ENCODE results near the gene CARD10. TPM values are rescaled to one million over a fixed set of nuclear protein-coding genes. Genes with fewer than 3 reads are reported as not detected.
"Not testable (repeated sequence)": the region's sequence is repeated elsewhere in the genome, so short reads cannot be mapped to it uniquely, and the experiment has no call there.

CARD10 gene
- total RNA-seq, 1 experiment from 2014 or later = 17.5 TPM

DNA sequence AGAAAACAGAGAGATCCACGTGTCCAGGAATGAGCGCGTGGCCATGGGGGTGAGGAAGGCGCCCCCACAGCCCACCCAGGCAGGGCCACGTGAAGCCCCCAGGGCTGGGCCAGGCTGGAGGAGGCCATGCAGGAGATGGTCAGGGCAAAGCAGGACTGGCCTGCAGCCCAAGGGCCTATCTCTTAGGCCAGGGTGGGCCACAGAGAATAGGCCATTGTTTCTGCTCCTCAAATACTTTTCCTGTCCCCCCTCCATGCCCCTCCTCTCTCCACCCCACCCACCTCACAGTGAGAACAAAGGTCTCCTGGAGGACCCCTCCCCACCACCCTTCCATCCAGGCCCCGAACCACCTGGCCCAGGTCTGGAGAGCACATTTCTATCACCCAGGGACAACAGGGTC is 32.8 kb upstream of the CARD10 start (continued):
- TF ChIP-seq, protein P1, sequence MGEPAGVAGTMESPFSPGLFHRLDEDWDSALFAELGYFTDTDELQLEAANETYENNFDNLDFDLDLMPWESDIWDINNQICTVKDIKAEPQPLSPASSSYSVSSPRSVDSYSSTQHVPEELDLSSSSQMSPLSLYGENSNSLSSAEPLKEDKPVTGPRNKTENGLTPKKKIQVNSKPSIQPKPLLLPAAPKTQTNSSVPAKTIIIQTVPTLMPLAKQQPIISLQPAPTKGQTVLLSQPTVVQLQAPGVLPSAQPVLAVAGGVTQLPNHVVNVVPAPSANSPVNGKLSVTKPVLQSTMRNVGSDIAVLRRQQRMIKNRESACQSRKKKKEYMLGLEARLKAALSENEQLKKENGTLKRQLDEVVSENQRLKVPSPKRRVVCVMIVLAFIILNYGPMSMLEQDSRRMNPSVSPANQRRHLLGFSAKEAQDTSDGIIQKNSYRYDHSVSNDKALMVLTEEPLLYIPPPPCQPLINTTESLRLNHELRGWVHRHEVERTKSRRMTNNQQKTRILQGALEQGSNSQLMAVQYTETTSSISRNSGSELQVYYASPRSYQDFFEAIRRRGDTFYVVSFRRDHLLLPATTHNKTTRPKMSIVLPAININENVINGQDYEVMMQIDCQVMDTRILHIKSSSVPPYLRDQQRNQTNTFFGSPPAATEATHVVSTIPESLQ (CRISPR knock-in tag; IDR thresholded peaks at IDR 0.05) = no peak
- TF ChIP-seq ZNF138 (CRISPR knock-in tag; conservative IDR thresholded peaks at IDR 0.05) (no peak), ZBTB21 (CRISPR knock-in tag; IDR thresholded peaks at IDR 0.05; ENCODE audit: borderline replicate concordance) (no peak), ZNF396 (CRISPR knock-in tag; IDR thresholded peaks at IDR 0.05; ENCODE audit: borderline replicate concordance) (no peak), GABPB1 (CRISPR knock-in tag; IDR thresholded peaks at IDR 0.05) (no peak)

DNA sequence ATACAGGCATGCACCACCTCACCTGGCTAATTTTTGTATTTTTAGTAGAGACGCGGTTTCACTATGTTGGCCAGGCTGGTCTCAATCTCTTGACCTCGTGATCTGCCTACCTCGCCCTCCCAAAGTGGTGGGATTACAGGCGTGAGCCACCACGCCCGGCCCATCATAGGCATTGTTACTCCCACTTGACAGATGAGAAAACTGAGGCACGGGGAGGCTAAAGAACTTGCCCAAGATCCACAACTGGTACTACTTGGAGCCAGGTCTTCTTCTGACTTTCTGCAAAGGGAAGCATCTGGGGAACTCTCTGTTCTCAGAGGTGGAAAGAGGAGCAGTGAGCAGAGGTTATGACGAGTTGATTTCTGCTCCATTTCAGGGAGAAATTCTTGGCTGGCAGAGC is 31.7 kb upstream of the CARD10 start:
- H3K9me3 Mint-ChIP-seq; POLR2A ChIA-PET; ATAC-seq; DNase-seq (ENCODE audit: low spot score); H3K4me3 Mint-ChIP-seq; H3K27ac Mint-ChIP-seq; H3K36me3 Mint-ChIP-seq: not testable (repeated sequence)
- Mint-ChIP-seq H3K4me1 (peaks cover 38% of the 10 kb centered on the region), H3K27me3 (ENCODE audit: low read depth) (peaks cover 15% of the 10 kb centered on the region)
- CTCF ChIA-PET = interaction anchor here (2.0 to 16.5 kb wide), 3 partner anchors 12 to 58 kb away, joined by 4 to 728 read pairs (median 5); partner anchors contain the start of genes CDC42EP1 and GGA1

DNA sequence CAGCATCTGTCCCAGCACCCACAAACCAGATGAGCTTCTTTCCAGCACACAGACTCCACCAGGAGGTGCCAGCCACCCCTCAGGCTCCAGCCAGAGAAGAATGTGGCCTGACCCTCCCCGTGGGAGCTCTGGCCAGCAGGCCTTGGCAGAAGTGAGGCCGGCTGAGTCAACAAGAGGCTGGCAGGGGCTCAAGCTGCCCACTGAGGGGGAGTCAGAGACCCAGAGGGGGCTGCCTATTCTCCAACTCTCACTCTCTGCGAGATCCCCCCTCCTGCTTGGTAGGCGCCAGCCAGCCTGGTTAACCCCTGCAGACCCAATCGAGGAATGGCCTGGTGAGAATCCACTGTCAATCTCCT is 30.5 kb upstream of the CARD10 start:
- peaks cover 8% of the 10 kb centered on the region; the same call in 1 of the 2 replicates for H3K27me3 Mint-ChIP-seq (ENCODE audit: low read depth)
- no peak overlapping the region for H3K4me3 Mint-ChIP-seq

More for the DNA sequence above, 30.5 kb upstream of the CARD10 start:
- no peak for DNase-seq (ENCODE audit: low spot score)
- no peak for ATAC-seq
- Mint-ChIP-seq H3K9me3 (no peaks in the 10 kb centered on the region), H3K4me1 (peaks cover 40% of the 10 kb centered on the region), H3K36me3 (no peaks in the 10 kb centered on the region), H3K27ac (no peak overlapping the region)
- POLR2A ChIA-PET = interaction anchor here (0.6 kb wide), 2 partner anchors 9 to 69 kb away, joined by 3 to 5 read pairs; no protein-coding TSS in a partner anchor
- TF ChIP-seq, protein P2, sequence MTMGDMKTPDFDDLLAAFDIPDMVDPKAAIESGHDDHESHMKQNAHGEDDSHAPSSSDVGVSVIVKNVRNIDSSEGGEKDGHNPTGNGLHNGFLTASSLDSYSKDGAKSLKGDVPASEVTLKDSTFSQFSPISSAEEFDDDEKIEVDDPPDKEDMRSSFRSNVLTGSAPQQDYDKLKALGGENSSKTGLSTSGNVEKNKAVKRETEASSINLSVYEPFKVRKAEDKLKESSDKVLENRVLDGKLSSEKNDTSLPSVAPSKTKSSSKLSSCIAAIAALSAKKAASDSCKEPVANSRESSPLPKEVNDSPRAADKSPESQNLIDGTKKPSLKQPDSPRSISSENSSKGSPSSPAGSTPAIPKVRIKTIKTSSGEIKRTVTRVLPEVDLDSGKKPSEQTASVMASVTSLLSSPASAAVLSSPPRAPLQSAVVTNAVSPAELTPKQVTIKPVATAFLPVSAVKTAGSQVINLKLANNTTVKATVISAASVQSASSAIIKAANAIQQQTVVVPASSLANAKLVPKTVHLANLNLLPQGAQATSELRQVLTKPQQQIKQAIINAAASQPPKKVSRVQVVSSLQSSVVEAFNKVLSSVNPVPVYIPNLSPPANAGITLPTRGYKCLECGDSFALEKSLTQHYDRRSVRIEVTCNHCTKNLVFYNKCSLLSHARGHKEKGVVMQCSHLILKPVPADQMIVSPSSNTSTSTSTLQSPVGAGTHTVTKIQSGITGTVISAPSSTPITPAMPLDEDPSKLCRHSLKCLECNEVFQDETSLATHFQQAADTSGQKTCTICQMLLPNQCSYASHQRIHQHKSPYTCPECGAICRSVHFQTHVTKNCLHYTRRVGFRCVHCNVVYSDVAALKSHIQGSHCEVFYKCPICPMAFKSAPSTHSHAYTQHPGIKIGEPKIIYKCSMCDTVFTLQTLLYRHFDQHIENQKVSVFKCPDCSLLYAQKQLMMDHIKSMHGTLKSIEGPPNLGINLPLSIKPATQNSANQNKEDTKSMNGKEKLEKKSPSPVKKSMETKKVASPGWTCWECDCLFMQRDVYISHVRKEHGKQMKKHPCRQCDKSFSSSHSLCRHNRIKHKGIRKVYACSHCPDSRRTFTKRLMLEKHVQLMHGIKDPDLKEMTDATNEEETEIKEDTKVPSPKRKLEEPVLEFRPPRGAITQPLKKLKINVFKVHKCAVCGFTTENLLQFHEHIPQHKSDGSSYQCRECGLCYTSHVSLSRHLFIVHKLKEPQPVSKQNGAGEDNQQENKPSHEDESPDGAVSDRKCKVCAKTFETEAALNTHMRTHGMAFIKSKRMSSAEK (CRISPR knock-in tag; IDR thresholded peaks at IDR 0.05; ENCODE audit: borderline replicate concordance) = no peak
- TF ChIP-seq, protein P3, sequence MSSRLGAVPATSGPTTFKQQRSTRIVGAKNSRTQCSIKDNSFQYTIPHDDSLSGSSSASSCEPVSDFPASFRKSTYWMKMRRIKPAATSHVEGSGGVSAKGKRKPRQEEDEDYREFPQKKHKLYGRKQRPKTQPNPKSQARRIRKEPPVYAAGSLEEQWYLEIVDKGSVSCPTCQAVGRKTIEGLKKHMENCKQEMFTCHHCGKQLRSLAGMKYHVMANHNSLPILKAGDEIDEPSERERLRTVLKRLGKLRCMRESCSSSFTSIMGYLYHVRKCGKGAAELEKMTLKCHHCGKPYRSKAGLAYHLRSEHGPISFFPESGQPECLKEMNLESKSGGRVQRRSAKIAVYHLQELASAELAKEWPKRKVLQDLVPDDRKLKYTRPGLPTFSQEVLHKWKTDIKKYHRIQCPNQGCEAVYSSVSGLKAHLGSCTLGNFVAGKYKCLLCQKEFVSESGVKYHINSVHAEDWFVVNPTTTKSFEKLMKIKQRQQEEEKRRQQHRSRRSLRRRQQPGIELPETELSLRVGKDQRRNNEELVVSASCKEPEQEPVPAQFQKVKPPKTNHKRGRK (CRISPR knock-in tag; IDR thresholded peaks at IDR 0.05; ENCODE audit: borderline replicate concordance) = no peak
- TF ChIP-seq FOXP1 (CRISPR knock-in tag; IDR thresholded peaks at IDR 0.05; ENCODE audit: borderline replicate concordance) (no peak), EMX1 (CRISPR knock-in tag; IDR thresholded peaks at IDR 0.05) (no peak)
- TF ChIP-seq, protein P4, sequence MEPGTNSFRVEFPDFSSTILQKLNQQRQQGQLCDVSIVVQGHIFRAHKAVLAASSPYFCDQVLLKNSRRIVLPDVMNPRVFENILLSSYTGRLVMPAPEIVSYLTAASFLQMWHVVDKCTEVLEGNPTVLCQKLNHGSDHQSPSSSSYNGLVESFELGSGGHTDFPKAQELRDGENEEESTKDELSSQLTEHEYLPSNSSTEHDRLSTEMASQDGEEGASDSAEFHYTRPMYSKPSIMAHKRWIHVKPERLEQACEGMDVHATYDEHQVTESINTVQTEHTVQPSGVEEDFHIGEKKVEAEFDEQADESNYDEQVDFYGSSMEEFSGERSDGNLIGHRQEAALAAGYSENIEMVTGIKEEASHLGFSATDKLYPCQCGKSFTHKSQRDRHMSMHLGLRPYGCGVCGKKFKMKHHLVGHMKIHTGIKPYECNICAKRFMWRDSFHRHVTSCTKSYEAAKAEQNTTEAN (CRISPR knock-in tag; IDR thresholded peaks at IDR 0.05) = no peak
- TF ChIP-seq, protein P5, sequence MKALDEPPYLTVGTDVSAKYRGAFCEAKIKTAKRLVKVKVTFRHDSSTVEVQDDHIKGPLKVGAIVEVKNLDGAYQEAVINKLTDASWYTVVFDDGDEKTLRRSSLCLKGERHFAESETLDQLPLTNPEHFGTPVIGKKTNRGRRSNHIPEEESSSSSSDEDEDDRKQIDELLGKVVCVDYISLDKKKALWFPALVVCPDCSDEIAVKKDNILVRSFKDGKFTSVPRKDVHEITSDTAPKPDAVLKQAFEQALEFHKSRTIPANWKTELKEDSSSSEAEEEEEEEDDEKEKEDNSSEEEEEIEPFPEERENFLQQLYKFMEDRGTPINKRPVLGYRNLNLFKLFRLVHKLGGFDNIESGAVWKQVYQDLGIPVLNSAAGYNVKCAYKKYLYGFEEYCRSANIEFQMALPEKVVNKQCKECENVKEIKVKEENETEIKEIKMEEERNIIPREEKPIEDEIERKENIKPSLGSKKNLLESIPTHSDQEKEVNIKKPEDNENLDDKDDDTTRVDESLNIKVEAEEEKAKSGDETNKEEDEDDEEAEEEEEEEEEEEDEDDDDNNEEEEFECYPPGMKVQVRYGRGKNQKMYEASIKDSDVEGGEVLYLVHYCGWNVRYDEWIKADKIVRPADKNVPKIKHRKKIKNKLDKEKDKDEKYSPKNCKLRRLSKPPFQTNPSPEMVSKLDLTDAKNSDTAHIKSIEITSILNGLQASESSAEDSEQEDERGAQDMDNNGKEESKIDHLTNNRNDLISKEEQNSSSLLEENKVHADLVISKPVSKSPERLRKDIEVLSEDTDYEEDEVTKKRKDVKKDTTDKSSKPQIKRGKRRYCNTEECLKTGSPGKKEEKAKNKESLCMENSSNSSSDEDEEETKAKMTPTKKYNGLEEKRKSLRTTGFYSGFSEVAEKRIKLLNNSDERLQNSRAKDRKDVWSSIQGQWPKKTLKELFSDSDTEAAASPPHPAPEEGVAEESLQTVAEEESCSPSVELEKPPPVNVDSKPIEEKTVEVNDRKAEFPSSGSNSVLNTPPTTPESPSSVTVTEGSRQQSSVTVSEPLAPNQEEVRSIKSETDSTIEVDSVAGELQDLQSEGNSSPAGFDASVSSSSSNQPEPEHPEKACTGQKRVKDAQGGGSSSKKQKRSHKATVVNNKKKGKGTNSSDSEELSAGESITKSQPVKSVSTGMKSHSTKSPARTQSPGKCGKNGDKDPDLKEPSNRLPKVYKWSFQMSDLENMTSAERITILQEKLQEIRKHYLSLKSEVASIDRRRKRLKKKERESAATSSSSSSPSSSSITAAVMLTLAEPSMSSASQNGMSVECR (CRISPR knock-in tag; IDR thresholded peaks at IDR 0.05; ENCODE audit: borderline replicate concordance) = no peak
- CTCF ChIA-PET = interaction anchor here (0.7 to 16.5 kb wide), 8 partner anchors 9 to 60 kb away, joined by 3 to 728 read pairs (median 4); partner anchors contain the start of genes CDC42EP1 and GGA1

Data from WTC11 (cell line).